ENCODE results near the gene ATAD3A. TPM values are rescaled to one million over a fixed set of nuclear protein-coding genes. Genes with fewer than 3 reads are reported as not detected.

ATAD3A gene
- total RNA-seq, 1 experiment from 2014 or later: 55.8 TPM

- H4K8ac ChIP-seq (replicated peaks; ENCODE audit: insufficient read length, low read depth, low read length): no peak overlapping the region
- no peak overlapping the region for H2BK20ac ChIP-seq (ENCODE audit: low read depth, low read length, poor library complexity, severe bottlenecking)
- DNase-seq: no peak
- no peak overlapping the region for H3K4me3 Mint-ChIP-seq
- no peak for TF ChIP-seq CTCF (conservative IDR thresholded peaks at IDR 0.05)
- H3K27ac ChIP-seq (ENCODE audit: insufficient read length, low read depth, low read length): no peak overlapping the region
- no peak overlapping the region for H3K9ac ChIP-seq (ENCODE audit: extremely low read depth, insufficient read length, low read length)
- no peaks in the 10 kb centered on the region for H3K4me1 ChIP-seq (ENCODE audit: insufficient read depth, low read length)
- no peak overlapping the region for H2BK12ac ChIP-seq (ENCODE audit: insufficient read length, low read depth, low read length)
- no peak overlapping the region for H2BK15ac ChIP-seq (ENCODE audit: low read depth, low read length)
- H3K23ac ChIP-seq (ENCODE audit: insufficient read length, low read depth, low read length): no peak overlapping the region
- H2AFZ ChIP-seq (ENCODE audit: low read length): no peak overlapping the region
- H3K18ac ChIP-seq (ENCODE audit: insufficient read length, low read depth, low read length): no peak overlapping the region
- no peaks in the 10 kb centered on the region for H3K9me3 Mint-ChIP-seq
- no peak overlapping the region for H2BK5ac ChIP-seq (ENCODE audit: insufficient read length, low read length)
- H4K91ac ChIP-seq (ENCODE audit: insufficient read length, low read depth, low read length): no peak overlapping the region
- H3K4ac ChIP-seq (ENCODE audit: low read depth, low read length): no peak overlapping the region
- H3K27ac Mint-ChIP-seq: peak overlapping the region in 2 of 3 experiments; percentile 80 to 88; a peak in 4 of 7 replicates
- no peak overlapping the region for H3T11ph ChIP-seq (ENCODE audit: low read length)
- no peak overlapping the region for H2BK120ac ChIP-seq (ENCODE audit: low read depth, low read length, poor library complexity, severe bottlenecking)
- H3K9me3 ChIP-seq (ENCODE audit: control insufficient read depth, low read depth, low read length): no peaks in the 10 kb centered on the region
- H3K27me3 Mint-ChIP-seq (ENCODE audit: low read depth): no peaks in the 10 kb centered on the region
- H3K79me1 ChIP-seq (ENCODE audit: insufficient read depth, low read depth, low read length, poor library complexity, severe bottlenecking): peaks cover 9% of the 10 kb centered on the region
- peaks cover 45% of the 10 kb centered on the region for H3K79me2 ChIP-seq (ENCODE audit: insufficient read depth, low read length)
- H2AK5ac ChIP-seq (ENCODE audit: insufficient read length, low read length): no peak overlapping the region
- H3K23me2 ChIP-seq (ENCODE audit: insufficient read length, low read depth, low read length, poor library complexity, severe bottlenecking): no peaks in the 10 kb centered on the region
- peaks cover 3% of the 10 kb centered on the region for H4K20me1 ChIP-seq (ENCODE audit: control insufficient read depth, insufficient read depth, insufficient read length)
- peaks cover 37 to 71% (median 61%) of the 10 kb centered on the region in 3 experiments for H3K36me3 Mint-ChIP-seq (ENCODE audit: insufficient read depth in 1 of 3, low read depth in 3 of 3)
- no peak overlapping the region for H3K4me2 ChIP-seq (ENCODE audit: insufficient read depth, insufficient read length, low read length)
- peaks cover 13 to 17% of the 10 kb centered on the region in 2 experiments for H3K4me1 Mint-ChIP-seq
- H4K5ac ChIP-seq (ENCODE audit: insufficient read length, low read depth, low read length): no peak overlapping the region
- H3K27me3 ChIP-seq (ENCODE audit: insufficient read depth, low read length): no peaks in the 10 kb centered on the region
- H3K56ac ChIP-seq (ENCODE audit: insufficient read length, low read depth, low read length): no peak overlapping the region
- H3K14ac ChIP-seq (ENCODE audit: insufficient read depth, low read length): no peak overlapping the region
- WGBS (ENCODE audit: extremely low coverage, insufficient read length, low lambda C conversion rate): no CpG with 5 or more reads among the region's 10 CpGs
These were observed 53.4 kb downstream of the ATAD3A start for GRCh38 chr1:1565340-1565739.
